AG09319 (cell line): ENCODE results near the gene GAK.
"Not testable (repeated sequence)": the region's sequence is repeated elsewhere in the genome, so short reads cannot be mapped to it uniquely, and the experiment has no call there.

ENCODE experiments used
- DNase-seq: peaks from one replicate; pipeline ENCODE4 v3.0.0-alpha.2; 2010; ENCODE audit warnings: low read depth; ENCODE audit errors: extremely low read depth
- CTCF ChIP-seq: IDR thresholded peaks from 2 replicates; pipeline ENCODE4 v1.5.1; 2011; ENCODE audit warnings: low read depth, mild to moderate bottlenecking, inconsistent platforms, low read length, moderate library complexity

The GAK gene

GRCh38 chr4:932713-933070 lies 576 bp upstream of the GAK start:
- TF ChIP-seq CTCF = no peak; the same call in 1 of the 2 replicates
- DNase-seq = no peak

GRCh38 chr4:931194-931959 lies 739 bp downstream of the GAK start:
- TF ChIP-seq CTCF = no peak
- DNase-seq = no peak

- no peak for DNase-seq
- no peak for TF ChIP-seq CTCF
Observed at GRCh38 chr4:930827-931193, 1.3 kb downstream of the GAK start.

GRCh38 chr4:930028-930551 lies 2.0 kb downstream of the GAK start:
- no peak for DNase-seq
- TF ChIP-seq CTCF = no peak

GRCh38 chr4:929096-929765 lies 2.9 kb downstream of the GAK start:
- DNase-seq = no peak
- TF ChIP-seq CTCF = no peak

- DNase-seq = not testable (repeated sequence)
Observed at GRCh38 chr4:927566-927965, 4.5 kb downstream of the GAK start.

- no peak for DNase-seq
Observed at GRCh38 chr4:926538-926937, 5.6 kb downstream of the GAK start.

More at GRCh38 chr4:926538-926937, 5.6 kb downstream of the GAK start:
- peak; percentile 18 for TF ChIP-seq CTCF
